ENCODE data around the gene SUSD1. TPM values are rescaled to one million over a fixed set of nuclear protein-coding genes. Genes with fewer than 3 reads are reported as not detected.

SUSD1 gene
- total RNA-seq, 1 donor, result 14.5 TPM

GRCh38 chr9:112127281-112127680, 47.8 kb downstream of the SUSD1 start:
- TF ChIP-seq CTCF (IDR thresholded peaks at IDR 0.05; ENCODE audit: extremely low read depth, low read depth, low read length), result no peak
- H2AFZ ChIP-seq (ENCODE audit: low read length), result no peak overlapping the region
- H3K27me3 ChIP-seq (ENCODE audit: insufficient read depth, low read length), result no peaks in the 10 kb centered on the region
- no peaks in the 10 kb centered on the region for H4K20me1 ChIP-seq (ENCODE audit: insufficient read depth, low read length)
- H3K4me1 ChIP-seq (ENCODE audit: insufficient read depth, low read length), result no peaks in the 10 kb centered on the region
- no peaks in the 10 kb centered on the region for H3K79me2 ChIP-seq (ENCODE audit: insufficient read depth, low read length)
- no peak overlapping the region for H3K4me3 ChIP-seq (ENCODE audit: insufficient read depth, low read length)
- no peak for DNase-seq (ENCODE audit: insufficient read length, low spot score, missing footprints)
- no peak overlapping the region for H3K4me2 ChIP-seq (ENCODE audit: insufficient read depth, low read length)
- H3K9me3 ChIP-seq (ENCODE audit: low read depth, low read length), result no peaks in the 10 kb centered on the region
- no peak overlapping the region for H3K27ac ChIP-seq (ENCODE audit: low read depth, low read length)
- no peaks in the 10 kb centered on the region for H3K36me3 ChIP-seq (ENCODE audit: insufficient read depth, low read length)

GRCh38 chr9:112125951-112126388, 49.1 kb downstream of the SUSD1 start:
- Histone ChIP-seq H3K27ac (ENCODE audit: low read depth, low read length) (no peak overlapping the region), H3K9me3 (ENCODE audit: low read depth, low read length) (no peaks in the 10 kb centered on the region), H4K20me1 (ENCODE audit: insufficient read depth, low read length) (no peaks in the 10 kb centered on the region), H3K4me1 (ENCODE audit: insufficient read depth, low read length) (no peaks in the 10 kb centered on the region), H3K4me3 (ENCODE audit: insufficient read depth, low read length) (no peak overlapping the region), H2AFZ (ENCODE audit: low read length) (no peak overlapping the region), H3K36me3 (ENCODE audit: insufficient read depth, low read length) (no peaks in the 10 kb centered on the region), H3K27me3 (ENCODE audit: insufficient read depth, low read length) (no peaks in the 10 kb centered on the region), H3K79me2 (ENCODE audit: insufficient read depth, low read length) (no peaks in the 10 kb centered on the region), H3K4me2 (ENCODE audit: insufficient read depth, low read length) (no peak overlapping the region)
- DNase-seq (ENCODE audit: insufficient read length, low spot score, missing footprints), result no peak
- no peak for TF ChIP-seq CTCF (IDR thresholded peaks at IDR 0.05; ENCODE audit: extremely low read depth, low read depth, low read length)

DNA sequence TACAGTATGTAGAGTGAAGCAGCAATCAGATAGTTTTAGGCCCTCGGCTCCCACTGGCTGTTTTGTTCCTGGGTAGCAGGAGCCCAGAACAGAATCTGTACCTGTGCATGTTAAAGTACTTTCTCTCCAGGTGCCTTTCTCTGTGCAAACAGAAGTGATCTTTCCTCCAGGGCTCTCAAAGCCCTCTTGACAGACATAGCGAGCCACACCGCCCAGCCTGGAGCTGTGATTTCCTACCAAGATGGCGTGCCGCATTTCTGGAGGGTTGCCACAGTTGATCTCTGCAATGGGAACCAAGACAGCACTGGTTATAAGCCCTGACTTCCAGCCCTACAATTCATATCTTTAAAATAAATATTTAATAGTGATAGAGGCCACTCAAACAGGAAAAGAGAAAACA, 50.9 kb downstream of the SUSD1 start:
- Histone ChIP-seq H3K9me3 (ENCODE audit: low read depth, low read length) (no peaks in the 10 kb centered on the region), H4K20me1 (ENCODE audit: insufficient read depth, low read length) (no peaks in the 10 kb centered on the region), H2AFZ (ENCODE audit: low read length) (no peak overlapping the region), H3K27me3 (ENCODE audit: insufficient read depth, low read length) (no peaks in the 10 kb centered on the region), H3K4me2 (ENCODE audit: insufficient read depth, low read length) (no peak overlapping the region), H3K4me3 (ENCODE audit: insufficient read depth, low read length) (no peak overlapping the region), H3K4me1 (ENCODE audit: insufficient read depth, low read length) (no peaks in the 10 kb centered on the region), H3K79me2 (ENCODE audit: insufficient read depth, low read length) (no peaks in the 10 kb centered on the region), H3K27ac (ENCODE audit: low read depth, low read length) (no peak overlapping the region), H3K36me3 (ENCODE audit: insufficient read depth, low read length) (no peaks in the 10 kb centered on the region)
- DNase-seq (ENCODE audit: insufficient read length, low spot score, missing footprints), result no peak
- TF ChIP-seq CTCF (IDR thresholded peaks at IDR 0.05; ENCODE audit: extremely low read depth, low read depth, low read length), result no peak

- Histone ChIP-seq H3K27me3 (ENCODE audit: insufficient read depth, low read length) (no peaks in the 10 kb centered on the region), H3K27ac (ENCODE audit: low read depth, low read length) (no peak overlapping the region), H3K4me1 (ENCODE audit: insufficient read depth, low read length) (no peaks in the 10 kb centered on the region), H3K9me3 (ENCODE audit: low read depth, low read length) (no peaks in the 10 kb centered on the region), H3K79me2 (ENCODE audit: insufficient read depth, low read length) (no peaks in the 10 kb centered on the region), H3K4me3 (ENCODE audit: insufficient read depth, low read length) (no peak overlapping the region), H4K20me1 (ENCODE audit: insufficient read depth, low read length) (no peaks in the 10 kb centered on the region), H3K4me2 (ENCODE audit: insufficient read depth, low read length) (no peak overlapping the region), H2AFZ (ENCODE audit: low read length) (no peak overlapping the region), H3K36me3 (ENCODE audit: insufficient read depth, low read length) (no peaks in the 10 kb centered on the region)
- TF ChIP-seq CTCF (IDR thresholded peaks at IDR 0.05; ENCODE audit: extremely low read depth, low read depth, low read length), result no peak
- DNase-seq (ENCODE audit: insufficient read length, low spot score, missing footprints), result no peak
These were observed 53.5 kb downstream of the SUSD1 start for GRCh38 chr9:112121633-112122032.

Data from osteoblast (primary cell).